IPS-15b (cell line): ENCODE results near the gene CCDC85A.
"Not testable (repeated sequence)": the region's sequence is repeated elsewhere in the genome, so short reads cannot be mapped to it uniquely, and the experiment has no call there.

Experiments
- H3K27me3 ChIP-seq: one replicate; pipeline ENCODE4 v1.6.1; 2013; ENCODE audit warnings: low read length; ENCODE audit not compliant: control insufficient read depth, insufficient read depth
- H3K36me3 ChIP-seq: one replicate; pipeline ENCODE4 v1.6.1; 2013; ENCODE audit warnings: low read length; ENCODE audit not compliant: control insufficient read depth, insufficient read depth
- H3K4me1 ChIP-seq: one replicate; pipeline ENCODE4 v1.6.1; 2013; ENCODE audit warnings: mild to moderate bottlenecking, low read length; ENCODE audit not compliant: control insufficient read depth, insufficient read depth
- H3K4me3 ChIP-seq: one replicate; pipeline ENCODE4 v1.5.1; 2013; ENCODE audit warnings: low read depth, low read length
- H3K9ac ChIP-seq: one replicate; pipeline ENCODE4 v1.6.1; 2013; ENCODE audit warnings: low read depth, mild to moderate bottlenecking, low read length
- H3K9me3 ChIP-seq: one replicate; pipeline ENCODE4 v1.6.1; 2013; ENCODE audit warnings: mild to moderate bottlenecking, low read length; ENCODE audit not compliant: control insufficient read depth, insufficient read depth

Gene CCDC85A

DNA sequence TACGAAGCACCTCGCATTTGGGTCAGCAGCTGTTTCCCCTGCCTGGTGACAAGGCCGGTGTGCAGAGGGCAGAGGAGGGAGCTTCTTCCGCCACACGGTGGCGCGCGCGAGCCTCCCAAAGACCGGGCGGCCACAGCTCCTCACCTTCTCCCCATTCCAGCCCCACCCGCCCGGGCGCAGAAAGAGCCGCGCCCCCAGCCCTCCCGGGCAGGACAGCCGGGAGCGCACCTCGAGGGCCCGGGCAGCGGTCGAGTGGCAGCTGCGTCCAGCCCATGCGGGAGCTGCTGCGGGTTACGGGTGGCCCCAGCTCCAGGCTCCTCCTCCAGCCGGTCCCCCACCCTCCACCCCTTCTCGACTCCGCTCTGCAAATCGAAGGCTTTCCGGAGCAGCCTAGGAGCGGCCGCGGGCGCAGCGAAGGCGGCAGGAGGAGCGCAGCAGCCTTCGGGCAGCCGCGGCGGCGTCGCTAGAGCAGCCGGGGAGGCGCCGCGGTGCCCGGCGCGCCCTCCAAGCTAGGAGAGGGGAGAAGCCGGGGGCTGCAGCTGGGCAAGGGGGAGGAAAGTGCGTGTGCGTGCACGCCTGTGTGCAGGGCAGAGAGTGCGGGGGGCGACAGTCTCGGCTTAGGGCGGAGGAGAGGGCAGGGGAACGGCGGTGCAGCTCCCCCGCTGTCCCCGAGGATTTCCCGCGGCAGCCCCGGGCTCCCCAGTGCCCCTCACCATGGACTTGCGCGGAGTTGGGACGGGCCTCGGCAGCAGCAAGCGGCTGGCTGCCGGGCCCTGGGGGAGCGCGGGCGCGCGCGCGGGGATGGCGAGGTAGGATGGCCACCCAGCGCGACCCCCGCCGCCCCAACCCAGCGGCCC lies at the start of gene CCDC85A:
CCDC85A (plus strand) TSS at position 348 of the 857 bp plus-strand sequence. CDS start 635 bp downstream, outside the sequence.
- Histone ChIP-seq H3K9me3 (no peaks in the 10 kb centered on the region), H3K4me1 (peaks cover 5% of the 10 kb centered on the region), H3K4me3 (peak within 1 kb of the TSS; percentile 44), H3K27me3 (peaks cover 88% of the 10 kb centered on the region), H3K36me3 (no peaks in the 10 kb centered on the region), H3K9ac (no peak within 1 kb of the TSS)

DNA sequence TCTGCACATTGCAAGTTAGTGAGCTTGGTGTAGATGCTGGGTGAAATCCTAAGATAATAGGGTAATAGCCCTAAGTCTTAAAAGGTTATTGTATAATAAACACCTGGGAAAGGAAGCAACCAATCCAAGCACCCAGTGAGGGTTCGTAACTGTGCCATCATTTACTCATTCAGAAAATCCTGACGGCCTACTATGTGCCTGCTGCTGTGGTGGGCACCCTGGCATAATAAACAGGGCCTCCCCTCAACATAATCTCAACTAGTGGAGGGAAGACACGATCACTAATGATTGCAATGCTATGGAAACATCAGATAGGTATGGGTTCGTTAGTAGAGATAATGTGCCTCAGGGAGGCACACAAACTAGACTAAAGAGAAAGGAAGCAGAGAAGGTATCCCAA lies 48.9 kb upstream of the CCDC85A start:
- H3K9ac ChIP-seq, result no peak overlapping the region
- H3K36me3 ChIP-seq, result no peaks in the 10 kb centered on the region
- no peaks in the 10 kb centered on the region for H3K4me1 ChIP-seq
- no peaks in the 10 kb centered on the region for H3K27me3 ChIP-seq
- H3K4me3 ChIP-seq, result no peak overlapping the region
- no peaks in the 10 kb centered on the region for H3K9me3 ChIP-seq

DNA sequence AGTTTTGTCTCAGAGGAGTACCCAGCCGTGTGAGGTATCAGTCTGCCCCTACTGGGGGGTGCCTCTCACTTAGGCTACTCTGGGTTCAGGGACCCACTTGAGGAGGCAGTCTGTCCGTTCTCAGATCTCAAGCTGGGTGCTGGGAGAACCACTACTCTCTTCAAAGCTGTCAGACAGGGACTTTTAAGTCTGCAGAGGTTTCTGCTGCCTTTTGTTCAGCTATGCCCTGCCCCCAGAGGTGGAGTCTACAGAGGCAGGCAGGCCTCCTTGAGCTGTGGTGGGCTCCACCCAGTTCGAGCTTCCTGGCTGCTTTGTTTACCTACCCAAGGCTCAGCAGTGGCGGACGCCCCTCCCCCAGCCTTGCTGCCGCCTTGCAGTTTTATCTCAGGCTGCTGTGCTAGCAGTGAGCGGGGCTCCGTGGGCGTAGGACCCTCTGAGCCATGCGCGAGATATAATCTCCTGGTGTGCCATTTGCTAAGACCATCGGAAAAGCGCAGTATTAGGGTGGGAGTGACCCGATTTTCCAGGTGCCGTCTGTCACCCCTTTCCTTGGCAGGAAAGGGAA lies 41.2 kb upstream of the CCDC85A start:
- not testable (repeated sequence) for H3K36me3 ChIP-seq, H3K4me3 ChIP-seq, H3K27me3 ChIP-seq, H3K9me3 ChIP-seq, H3K9ac ChIP-seq, H3K4me1 ChIP-seq

DNA sequence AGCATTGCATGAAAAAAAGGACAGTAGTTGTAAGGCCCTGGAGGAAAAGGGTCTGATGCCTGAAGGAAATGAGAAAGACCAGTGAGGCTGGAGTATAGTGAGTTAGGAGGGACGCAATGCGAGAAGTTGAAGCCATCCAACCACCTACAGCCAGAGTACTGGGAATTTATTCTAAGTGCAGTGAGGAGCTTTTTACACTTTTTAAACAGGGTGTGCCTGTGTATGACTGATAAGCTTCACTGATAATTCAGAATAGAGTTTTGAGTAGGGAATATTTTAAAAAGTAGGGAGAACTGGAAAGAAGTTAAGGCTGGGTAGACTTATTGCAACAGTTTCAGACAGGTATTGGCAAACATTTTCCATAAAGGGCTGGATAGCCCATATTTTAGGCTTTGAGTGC lies 35.9 kb upstream of the CCDC85A start:
- H3K9ac ChIP-seq, result no peak overlapping the region
- H3K4me1 ChIP-seq, result no peaks in the 10 kb centered on the region
- H3K27me3 ChIP-seq, result no peaks in the 10 kb centered on the region
- H3K4me3 ChIP-seq, result no peak overlapping the region
- H3K36me3 ChIP-seq, result peaks cover 5% of the 10 kb centered on the region
- no peaks in the 10 kb centered on the region for H3K9me3 ChIP-seq

DNA sequence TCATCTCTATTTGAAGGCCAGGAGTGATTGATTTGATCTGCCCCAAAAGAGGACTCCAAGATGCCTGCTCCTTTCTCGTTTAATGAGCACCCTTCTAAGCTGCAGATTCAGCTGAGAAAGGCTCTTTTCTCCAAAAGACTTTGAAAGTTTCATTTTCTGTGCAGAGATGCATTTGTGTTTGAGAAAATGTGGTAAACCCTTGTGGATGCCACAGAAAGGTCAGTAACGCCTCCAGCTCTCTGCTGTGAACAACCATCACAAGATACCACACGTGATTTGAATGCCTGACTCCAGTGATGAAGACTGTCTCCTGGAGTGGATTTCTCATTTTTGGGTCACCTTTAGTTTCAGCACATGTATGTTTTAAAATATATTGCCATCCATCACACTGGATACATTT lies 35.0 kb upstream of the CCDC85A start:
- H3K27me3 ChIP-seq, result no peaks in the 10 kb centered on the region
- peaks cover 5% of the 10 kb centered on the region for H3K36me3 ChIP-seq
- no peak overlapping the region for H3K9ac ChIP-seq
- H3K4me1 ChIP-seq, result no peaks in the 10 kb centered on the region
- no peaks in the 10 kb centered on the region for H3K9me3 ChIP-seq
- H3K4me3 ChIP-seq, result no peak overlapping the region

DNA sequence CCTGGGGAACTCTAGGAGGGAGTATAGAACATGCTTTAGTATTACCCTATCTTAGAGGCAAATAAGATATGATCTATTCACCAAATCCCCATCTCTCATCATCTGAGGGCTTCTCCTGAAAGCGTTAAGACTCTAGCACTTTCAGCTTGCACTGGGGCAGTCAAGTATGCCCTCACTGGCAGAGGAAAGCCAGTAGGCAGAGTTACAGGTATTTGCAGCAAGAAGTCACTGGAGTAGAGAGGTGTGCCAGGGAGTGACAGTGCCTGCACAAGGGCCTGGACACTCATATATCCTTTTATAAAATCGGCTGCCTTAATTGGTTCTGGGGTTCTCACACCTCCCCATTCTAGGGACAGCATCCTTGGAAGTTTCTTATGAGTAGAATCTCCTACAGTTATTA lies 31.9 kb upstream of the CCDC85A start:
- Histone ChIP-seq H3K36me3 (peaks cover 5% of the 10 kb centered on the region), H3K4me3 (no peak overlapping the region), H3K9ac (no peak overlapping the region), H3K4me1 (no peaks in the 10 kb centered on the region), H3K27me3 (no peaks in the 10 kb centered on the region), H3K9me3 (no peaks in the 10 kb centered on the region)

DNA sequence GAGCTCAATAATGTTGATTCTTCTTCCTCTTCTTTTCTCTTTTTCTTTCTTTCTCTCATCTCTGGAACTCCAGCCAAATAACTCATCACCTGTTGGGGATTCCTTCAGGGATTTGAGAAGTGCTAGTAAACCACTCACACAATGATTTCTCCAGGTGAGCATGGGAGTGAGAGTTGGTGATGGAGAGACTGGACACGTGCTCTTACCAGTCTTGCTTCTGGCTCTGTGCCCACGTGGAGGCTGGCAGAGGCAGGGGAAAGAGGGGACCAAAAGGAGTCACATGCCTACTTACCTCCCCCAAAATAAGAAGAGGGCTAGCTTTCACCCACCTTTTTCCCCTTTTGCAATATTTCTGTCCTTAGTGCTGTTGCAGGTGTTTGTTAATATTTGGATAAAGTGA lies 28.6 kb upstream of the CCDC85A start:
- H3K36me3 ChIP-seq, result no peaks in the 10 kb centered on the region
- H3K4me3 ChIP-seq, result no peak overlapping the region
- no peaks in the 10 kb centered on the region for H3K27me3 ChIP-seq
- no peaks in the 10 kb centered on the region for H3K9me3 ChIP-seq
- no peaks in the 10 kb centered on the region for H3K4me1 ChIP-seq
- H3K9ac ChIP-seq, result no peak overlapping the region

DNA sequence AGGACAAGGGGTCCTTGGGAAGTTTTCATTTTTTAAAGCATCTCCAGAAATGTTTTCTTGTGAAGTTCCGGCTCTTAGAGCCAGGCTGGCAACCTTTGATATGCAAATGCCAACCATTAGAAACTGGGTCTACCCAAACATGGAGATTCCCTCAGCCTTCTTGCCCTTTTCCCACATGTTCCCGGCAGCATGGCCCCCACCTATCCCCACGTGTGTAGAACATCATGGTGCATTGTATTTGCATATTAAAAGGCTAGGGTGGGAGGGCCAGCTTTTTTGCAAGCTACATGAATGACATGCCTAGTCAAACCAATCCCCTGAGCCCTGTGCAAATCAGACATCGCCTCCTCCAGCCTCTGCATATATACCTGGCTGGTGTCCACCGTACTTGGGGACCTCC lies 23.9 kb upstream of the CCDC85A start:
- H3K36me3 ChIP-seq, H3K4me3 ChIP-seq, H3K4me1 ChIP-seq, H3K27me3 ChIP-seq, H3K9ac ChIP-seq, H3K9me3 ChIP-seq: not testable (repeated sequence)

DNA sequence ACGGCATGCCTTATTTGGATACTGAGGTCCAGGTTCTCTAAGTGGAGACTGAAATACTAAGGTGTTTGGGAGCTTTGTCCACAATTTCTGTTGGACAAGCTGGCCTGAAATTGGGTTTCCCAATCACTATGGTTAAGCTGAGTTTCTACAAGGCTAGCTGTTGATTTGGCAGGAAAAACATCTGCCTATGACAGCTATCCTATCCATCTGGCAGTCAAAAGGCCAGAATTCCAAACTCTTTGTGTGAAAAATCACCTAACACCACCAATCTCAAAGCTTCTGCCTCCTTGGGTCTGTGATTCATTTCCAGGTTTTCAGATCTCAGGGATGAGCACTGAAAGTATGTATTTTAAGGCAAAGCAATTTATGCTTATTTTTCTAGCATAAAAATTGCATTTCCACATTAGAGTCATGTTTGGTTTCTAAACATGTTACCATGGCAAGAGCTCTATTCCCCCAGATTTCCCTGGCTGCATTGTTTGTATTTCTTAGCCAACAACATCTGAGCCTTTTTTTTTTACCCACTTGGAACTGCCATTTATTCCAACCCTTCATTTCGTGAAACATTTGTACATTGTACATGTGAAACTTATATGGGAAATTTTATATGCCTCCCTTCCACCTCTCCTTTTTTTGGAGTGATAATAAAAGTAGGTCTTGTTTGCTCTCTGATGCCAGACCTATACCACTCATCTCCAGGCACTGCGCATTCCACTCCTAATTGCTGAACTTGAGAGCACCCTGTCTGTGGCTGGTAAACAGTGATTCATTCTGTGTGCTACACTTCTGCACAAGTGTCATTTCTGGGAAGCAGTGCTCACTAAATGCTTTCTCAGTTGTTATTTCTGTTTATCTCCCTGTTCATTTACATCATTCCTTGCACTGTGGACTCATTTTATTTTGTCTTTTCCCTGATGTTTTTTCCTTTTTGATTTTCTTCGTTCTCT lies 15.9 kb upstream of the CCDC85A start:
- Histone ChIP-seq H3K27me3 (peaks cover 2% of the 10 kb centered on the region), H3K9me3 (no peaks in the 10 kb centered on the region), H3K36me3 (no peaks in the 10 kb centered on the region), H3K4me3 (no peak overlapping the region), H3K9ac (no peak overlapping the region), H3K4me1 (no peaks in the 10 kb centered on the region)

- peaks cover 2% of the 10 kb centered on the region for H3K27me3 ChIP-seq
- H3K9ac ChIP-seq, result no peak overlapping the region
- no peaks in the 10 kb centered on the region for H3K9me3 ChIP-seq
- no peak overlapping the region for H3K4me3 ChIP-seq
- H3K4me1 ChIP-seq, result no peaks in the 10 kb centered on the region
- H3K36me3 ChIP-seq, result no peaks in the 10 kb centered on the region
These were observed 14.3 kb upstream of the CCDC85A start for GRCh38 chr2:56169521-56169920.

DNA sequence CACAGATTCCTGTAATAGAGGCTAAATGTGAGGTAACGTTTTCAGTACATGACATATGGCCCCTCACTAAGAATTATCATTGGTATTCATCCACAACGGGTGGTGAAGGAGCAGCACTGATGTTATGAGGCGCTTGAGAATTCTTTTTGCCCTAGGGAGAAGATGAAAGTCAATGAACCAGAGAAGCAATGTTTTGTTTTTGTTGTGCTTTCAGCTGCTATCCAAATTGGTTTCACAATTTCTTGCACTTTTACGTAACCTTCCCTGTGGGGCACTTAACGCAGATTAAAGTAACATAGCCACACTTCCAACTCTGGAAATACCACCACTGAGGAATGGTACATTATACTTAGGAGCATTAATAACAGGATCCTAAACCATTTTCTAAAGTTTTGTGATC lies 13.3 kb upstream of the CCDC85A start:
- no peaks in the 10 kb centered on the region for H3K36me3 ChIP-seq
- H3K9ac ChIP-seq, result no peak overlapping the region
- H3K4me1 ChIP-seq, result no peaks in the 10 kb centered on the region
- H3K27me3 ChIP-seq, result peaks cover 6% of the 10 kb centered on the region
- H3K9me3 ChIP-seq, result no peaks in the 10 kb centered on the region
- no peak overlapping the region for H3K4me3 ChIP-seq
